Activated CD8-positive, alpha-beta memory T cell treated with anti-CD3 and anti-CD28 coated beads, Interleukin-2, amount 50 U/mL, for 48 hours (primary cell): Measurements from ENCODE around the gene B9D1.

Source experiments
- DNase-seq: peaks from one replicate; pipeline ENCODE4 v3.0.0-alpha.2; 2020

Gene B9D1

DNA sequence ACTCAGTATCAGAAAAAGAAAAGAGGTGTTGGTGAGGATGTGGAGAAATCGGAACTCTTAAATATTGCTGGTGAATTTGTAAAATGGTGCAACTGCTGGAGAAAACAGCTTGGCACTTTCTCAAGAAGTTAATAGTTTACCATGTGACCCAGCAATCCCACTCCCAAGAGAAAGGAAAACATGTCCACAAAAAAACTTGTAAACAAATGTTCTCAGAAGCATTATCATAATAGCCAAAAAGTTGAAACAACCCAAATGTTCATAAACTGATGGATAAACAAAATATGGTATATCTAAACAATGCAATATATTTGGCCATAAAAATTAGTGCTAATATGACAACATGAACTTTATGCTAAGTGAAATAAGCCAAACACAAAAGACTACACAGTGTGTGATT is 13.2 kb upstream of the B9D1 start:
- DNase-seq = no peak

DNA sequence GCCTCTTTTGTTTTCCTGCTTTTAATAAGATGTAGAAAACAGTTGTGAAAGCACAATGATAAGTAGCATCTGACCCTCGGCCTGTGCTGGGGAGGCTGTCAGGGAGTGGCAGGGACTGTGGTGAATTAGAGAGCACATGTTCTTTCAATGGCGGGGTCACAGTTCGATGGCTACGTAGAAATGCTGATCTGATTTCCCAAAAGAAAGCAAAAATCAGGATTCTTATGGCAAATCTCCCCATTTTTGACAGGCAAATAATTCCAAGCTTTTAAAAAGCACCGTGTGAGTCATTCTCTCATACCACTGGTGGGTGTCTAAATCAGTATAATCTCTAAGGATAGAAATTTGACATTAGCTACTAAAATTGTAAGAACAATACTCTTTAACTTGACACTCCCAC is 11.6 kb upstream of the B9D1 start:
- DNase-seq = no peak

DNA sequence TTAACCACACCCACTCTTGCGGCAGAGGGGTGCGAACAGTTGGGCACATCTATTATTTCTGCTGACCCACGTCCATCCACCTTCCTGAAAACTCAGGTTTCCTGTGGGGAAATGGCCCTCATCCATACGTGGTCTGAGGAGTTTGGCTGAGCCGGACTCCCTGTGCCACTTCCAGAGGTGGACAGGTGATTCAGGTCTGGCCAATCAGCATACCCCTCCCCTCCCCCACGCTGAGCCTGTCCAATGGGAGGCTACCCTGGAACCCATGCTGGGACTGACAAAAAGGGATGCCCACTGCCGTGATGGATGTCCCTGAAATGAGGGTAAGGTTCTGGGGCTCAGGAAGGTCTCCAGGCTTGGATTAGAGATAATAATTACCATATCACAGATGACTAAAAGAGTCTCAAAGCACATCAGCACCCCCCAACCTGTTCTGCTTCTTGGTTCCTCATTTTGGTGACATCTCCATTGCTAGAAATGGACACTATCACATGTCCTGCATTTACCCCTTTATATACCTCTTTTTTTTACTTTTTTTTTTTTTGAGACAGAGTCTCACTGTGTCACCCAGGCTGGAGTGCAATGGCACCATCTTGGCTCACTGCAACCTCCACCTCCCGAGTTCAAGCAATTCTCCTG is 10.5 kb upstream of the B9D1 start:
- peak; percentile 26 for DNase-seq

DNA sequence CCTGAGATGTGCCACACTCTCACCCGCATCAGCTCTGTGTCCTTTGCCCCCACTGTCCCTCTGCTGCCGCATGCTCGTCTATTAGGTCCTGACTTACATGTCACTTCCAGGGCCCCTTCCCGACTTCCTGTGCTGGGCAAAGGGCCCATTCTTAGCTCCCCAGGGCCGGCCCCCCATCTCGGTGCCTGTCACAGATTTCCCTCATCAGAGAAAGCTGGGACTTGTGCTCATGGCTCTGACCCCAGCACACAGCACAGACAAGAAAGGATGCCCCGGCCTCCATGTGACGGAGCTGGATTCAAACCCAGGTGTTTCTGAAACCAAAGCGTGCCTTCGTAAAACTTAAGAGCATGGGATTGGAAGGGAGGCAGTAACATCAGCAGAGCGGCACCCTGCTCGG is 9.9 kb upstream of the B9D1 start:
- peak; percentile 40 for DNase-seq

DNA sequence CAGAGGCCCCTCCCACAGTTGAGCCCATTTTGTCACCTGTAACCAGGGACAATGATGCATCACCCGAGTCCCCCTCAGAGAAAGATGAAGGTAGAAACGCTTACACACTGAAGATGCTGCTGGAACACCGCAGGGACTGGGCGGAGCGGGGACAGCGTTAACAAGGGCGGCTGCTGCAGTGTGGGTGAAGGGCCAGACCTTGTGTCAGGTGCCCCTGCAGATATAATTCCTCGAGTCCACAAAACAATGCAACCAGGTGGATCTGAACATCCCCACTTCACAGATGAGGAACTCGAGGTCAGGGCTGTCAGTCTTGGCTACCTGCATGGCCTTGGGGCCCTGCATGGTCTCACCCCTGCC is 9.5 kb upstream of the B9D1 start:
- DNase-seq = peak; percentile 46

DNA sequence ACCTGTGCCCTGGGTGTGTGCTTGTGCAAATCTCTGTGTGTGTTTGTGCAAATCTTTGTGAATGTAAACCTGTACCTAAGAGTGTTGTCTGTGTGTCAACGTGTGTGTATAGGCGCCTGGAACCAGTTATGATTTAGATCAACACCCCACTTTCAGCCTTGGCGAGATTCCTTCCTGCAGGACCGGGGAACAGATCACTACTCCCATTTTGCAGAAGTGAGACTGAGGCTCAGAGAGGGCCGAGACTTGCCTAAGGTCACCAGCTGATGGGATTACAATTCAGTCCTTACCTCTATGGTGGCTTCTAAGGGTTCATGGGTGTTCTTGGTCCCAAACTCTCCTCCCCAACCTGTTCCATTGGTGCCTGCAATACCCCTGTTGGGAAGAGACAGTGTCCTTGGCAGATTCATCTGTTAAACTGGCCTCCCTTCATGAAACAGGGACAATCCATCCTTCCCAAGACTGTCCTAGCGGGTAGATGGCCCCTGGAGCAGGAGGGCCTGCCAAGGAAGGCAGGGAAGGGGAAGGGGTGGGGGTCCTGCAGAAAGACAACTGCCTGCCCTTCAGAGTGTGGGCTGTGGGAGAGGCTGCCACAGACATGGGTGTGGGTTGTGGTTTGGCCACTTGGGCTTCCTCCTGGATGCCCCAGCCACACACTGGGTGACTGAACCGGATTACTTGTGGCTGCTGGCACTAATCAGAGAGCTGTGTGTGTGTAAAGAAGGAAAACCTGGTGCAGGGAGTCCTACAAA is 8.9 kb upstream of the B9D1 start:
- peak; percentile 46 for DNase-seq

DNA sequence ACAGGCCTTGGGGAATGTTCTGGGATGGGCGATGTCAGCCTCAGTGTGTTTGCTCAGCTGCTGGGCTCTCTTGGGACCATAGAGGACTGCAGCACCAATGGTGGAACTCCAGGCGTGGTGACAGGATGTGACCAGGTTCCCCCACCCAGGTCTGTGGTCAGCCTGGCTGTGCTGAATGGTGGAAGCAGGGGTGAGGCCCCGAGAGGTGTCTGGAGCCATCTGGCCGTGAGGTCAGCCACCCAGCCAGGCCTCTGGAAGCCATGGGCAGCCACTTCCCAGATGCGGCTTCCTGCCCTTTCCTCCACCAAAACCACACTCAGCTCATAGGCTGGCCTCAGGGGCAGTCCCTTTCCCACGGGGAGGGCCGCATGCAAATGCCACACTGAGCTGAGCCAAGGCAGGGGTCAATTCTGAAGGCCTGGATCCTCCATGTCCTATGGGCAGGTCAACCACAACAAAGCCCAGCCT is 8.0 kb upstream of the B9D1 start:
- DNase-seq = peak; percentile 50

DNA sequence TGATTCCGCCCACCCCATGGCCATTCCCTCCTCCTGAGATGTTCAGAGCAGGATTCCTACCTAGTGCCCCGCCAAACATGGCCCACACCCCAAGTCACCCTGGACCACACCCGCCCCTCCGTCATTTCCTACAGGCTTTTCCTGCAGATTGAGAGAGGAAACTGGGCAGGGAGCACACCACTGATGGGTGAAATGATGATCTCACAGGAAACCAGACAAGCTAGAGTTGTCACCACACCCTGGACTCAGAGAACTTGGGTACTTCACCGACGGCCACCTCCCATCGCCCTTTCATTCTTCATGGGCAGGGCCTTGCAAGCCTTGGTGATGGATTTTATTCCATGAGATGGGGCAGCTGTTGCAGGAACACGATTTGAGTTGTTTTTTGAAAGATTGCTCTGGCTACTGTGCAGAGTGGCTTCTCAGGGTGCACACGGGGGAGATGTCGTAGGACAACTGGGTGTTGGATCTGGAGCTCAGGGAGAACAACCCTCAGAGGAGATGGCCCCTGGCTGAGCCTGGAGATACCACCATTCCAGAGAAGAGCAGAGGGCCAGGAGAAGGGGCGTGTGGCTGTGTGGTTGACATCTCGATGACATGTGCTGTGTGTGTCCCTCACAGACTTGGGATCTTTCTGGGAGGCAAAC is 7.4 kb upstream of the B9D1 start:
- DNase-seq = no peak

DNA sequence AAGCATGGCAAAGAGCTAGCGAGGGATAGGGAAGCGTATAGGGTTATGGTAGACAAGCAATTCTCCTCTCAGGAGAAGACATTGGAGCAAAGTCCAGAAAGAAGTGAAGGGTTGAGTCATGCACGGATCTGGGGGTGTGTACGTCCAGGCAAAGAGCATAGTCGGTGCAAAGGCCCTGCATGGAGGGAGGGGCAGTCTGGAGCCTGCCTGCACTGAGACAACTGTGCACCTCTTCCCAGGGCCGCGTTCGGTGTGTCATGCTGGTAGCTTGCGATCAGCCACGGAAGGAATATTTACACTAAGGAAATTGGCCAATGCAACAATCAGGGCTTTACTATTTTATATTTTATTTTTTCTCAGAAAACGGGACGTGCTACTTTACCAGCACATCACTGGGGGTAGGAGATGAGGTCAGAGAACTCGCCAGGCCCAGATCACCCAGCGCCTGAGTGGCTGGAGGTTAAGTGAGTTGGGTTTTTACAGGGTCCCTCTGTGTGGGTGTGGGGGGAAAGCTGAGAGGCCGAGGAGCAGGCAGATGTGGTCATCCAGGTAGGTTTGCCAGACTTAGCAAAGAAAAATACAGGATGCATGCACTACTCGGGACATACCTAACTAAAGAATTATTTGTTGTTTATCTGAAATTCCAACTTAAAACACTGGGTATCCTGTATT is 6.7 kb upstream of the B9D1 start:
- DNase-seq = no peak

DNA sequence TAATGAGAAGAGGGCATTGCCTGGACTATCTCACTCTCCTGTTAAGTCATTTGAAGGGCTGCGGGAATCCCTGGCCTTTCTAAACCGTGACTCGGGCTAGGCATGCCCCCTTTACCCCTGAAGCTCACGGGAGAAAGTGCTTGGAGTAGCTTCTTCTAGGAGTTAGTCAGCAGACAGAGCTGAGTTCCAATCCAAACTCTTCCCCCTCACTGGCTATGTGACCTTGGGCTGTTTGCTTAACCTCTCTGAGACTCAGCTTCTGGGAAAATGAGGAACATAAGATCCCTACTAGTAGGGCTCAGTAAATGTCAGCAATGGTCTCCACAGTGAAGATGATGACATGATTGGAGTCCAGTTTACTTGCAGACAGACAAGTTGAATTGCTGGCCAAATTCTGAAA is 5.7 kb upstream of the B9D1 start:
- DNase-seq = no peak

DNA sequence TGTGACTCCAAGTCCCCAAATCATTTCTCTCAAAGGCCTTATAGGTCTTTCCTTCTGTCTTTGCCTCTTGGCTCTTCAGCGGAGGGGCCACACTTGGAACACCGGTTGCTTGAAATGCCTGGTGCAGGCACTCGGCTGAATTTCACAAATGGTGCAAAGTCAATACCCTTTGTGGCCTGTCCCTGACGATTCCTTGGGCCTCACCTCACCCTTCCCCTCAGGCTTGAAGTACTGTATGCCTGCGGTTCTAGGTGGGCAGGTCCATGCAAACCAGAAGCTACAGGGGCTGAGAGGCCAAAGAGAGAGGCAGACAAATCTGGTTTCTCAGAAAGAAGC is 4.1 kb upstream of the B9D1 start:
- DNase-seq = no peak

DNA sequence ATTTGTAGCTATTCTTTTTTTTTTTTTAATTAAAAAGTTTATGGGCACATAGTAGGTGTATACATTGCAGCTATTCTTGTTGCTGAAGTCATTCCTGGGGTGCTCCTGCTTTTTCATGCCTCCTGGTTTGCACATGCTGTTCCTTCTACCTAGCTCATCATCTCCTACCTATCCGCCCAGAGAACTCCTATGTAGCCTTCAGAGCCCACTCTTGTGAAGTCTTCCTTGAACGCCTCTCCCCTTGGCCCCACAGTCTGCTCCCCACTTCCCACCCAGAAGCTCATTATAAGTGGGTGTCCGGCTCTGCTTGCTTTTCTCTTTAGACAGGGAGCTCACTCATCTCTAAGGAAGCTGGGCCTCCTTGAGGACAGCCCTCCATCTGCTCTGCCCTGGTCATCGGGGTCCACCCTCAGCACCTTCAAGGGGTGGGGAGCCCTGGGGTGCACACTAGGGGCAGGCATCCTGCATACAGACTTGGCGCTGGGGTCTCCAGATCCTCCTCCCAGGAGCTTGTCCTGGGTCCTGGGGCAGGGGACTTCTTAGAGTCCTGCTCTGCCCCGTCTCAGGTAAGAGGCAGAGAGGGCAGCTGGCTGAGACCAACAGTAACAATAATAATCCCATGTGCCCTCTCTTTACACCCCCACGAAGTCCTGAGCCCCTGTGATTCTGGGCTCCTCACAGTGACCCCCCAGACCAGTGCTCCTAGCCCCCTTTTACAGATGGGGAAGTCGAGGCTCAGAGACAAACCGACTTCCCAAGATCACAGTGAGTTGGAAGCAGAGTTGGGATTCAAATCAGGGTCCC is 3.5 kb upstream of the B9D1 start:
- DNase-seq = no peak

DNA sequence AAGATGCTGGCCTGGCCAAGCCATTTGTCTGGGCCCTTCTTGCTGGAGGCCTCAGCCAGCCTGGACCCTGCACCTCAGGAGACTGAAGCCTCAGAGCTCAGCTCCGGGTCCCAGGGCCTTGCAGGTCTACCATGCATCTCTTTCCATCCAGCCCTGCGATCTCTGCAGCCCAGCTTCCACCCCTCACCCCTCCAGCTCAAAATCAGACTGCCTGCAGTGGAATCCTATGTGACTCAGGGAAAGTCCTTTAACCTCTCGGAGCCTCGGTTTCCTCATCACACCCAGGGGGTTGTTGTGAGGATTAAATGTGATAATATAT is 2.9 kb upstream of the B9D1 start:
- DNase-seq = no peak

DNA sequence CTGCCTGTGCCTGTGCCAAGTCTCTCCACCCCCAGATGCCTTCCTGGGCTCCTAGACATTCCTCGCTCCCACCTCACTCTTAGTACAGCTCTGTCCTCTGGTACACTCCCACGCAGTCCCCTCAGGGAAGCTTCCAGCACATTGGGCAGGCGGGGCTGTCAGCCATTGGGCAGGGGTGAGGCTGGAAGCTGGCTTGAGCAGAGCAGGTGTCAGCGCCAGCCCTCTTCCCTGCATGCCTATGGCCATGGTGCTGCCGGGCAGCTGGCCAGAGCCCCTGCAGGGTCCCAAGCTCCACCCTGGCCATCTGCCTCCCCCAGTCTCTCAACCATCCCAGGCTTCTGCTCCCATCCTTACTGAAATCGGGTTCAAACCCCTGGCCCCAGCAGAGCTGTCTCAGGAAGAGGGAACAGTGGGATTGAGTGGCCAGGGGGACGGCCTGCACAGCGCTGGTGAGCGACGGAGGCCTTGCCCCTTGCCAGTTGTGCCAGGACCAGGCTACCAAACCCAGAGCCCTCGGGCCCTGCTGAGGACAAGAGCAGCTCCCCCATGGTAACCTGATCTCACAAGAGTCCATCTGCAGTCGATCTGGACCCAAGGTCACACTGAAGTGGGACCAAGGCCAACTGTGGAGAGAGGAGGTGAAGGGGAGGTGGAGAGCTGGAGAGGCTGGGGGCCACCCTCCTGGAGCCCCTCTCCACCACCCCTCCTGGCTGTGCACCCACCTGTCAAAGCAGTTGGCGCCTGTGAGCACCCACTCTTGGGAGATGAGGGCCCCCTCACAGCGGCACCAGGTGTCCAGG is 2.4 kb upstream of the B9D1 start:
- DNase-seq = no peak

DNA sequence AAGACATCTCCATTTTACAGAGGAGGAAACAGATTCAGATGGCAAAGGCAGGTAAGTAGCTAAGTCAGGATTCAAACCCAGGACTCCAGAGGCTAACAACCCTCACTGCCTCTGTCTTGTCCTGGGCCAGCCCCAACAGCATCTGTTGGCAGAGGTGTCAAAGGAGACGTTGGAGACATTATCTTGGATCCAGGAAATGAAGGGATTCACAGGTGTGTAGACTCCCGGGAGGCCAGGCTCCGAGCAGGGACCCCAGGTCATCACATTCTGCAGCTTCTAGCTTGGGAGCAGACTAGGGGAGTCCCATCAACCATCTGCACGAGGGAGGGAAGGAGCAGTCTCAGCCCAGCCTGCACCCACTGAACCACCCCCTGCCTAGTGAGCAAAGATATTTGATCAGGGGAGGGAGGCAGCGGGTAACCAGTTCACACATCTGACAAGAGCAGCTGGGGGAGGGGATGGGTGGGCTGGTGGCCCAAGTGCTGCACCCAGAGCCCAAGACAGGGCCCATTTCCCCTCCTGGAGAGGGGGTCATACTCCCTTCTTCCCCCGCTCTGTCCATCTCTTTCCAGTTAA is 1.0 kb upstream of the B9D1 start:
- no peak for DNase-seq

DNA sequence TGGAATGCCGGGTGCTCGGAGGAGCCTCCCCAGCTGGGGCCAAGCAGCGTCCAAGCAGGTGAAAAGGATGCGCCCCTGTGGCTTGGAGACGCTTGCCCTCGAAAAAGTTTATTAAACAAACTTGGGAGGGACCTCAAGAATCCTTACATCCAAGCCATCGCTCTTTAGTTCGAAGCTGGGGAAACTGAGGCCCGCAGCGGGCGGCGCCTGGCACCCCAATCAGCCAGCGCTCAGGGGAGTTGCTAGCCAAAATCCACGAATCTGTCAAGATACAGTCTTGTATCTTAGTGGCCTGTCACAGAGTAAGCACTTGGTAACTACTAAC is 553 bp upstream of the B9D1 start:
- no peak for DNase-seq

DNA sequence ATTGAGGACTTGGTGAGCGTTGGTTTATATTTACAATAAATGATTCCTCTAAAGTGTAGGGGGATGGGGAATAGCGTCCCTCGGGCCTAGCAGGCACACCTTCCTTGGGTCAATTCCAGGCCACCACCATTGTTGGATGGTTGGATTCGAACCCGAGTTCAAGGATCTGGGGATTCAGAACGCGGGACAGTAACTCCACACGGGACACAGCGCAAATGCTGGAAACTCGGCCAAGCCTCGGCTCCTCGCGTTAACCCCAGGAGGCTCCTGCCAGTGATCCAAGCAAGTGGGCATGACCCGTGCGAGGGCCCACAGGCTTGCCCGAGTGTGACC is 613 bp downstream of the B9D1 start:
- no peak for DNase-seq

DNA sequence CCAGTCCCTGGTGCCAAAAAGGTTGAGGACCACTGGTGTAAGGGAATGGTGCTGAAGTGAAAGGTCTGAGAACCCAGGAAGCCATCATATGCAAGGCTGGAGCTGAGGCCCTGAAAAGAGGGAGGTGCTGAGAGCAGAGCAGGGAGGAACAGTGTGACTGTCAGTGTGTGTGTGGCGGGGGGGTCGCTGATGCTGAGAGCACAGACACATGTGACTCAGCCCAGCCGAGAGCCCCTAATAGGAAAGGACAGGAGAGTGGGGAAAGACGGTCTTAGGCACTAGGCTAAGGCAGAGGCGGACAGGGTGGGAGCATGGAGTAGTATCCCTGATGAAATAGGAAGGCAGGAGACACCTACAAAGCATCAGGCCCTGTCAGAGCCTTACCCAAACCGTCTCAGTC is 1.2 kb downstream of the B9D1 start:
- no peak for DNase-seq

DNA sequence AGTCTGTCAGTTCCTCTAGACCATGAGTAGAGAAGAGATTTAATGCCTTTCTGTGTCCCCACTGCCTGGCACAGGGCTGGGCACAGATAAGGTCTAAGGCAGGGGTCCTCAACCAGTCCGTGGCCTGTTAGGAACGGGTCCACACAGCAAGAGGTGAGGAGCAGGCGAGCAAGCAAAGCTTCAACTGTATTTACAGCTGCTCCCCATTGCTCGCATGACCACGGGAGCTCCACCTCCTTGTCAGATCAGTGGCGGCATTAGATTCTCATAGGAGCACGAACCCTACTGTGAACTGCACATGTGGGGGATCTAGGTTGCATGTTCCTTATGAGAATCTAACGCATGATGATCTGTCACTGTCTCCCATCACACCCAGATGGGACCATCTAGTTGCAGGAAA is 1.8 kb downstream of the B9D1 start:
- DNase-seq = no peak

DNA sequence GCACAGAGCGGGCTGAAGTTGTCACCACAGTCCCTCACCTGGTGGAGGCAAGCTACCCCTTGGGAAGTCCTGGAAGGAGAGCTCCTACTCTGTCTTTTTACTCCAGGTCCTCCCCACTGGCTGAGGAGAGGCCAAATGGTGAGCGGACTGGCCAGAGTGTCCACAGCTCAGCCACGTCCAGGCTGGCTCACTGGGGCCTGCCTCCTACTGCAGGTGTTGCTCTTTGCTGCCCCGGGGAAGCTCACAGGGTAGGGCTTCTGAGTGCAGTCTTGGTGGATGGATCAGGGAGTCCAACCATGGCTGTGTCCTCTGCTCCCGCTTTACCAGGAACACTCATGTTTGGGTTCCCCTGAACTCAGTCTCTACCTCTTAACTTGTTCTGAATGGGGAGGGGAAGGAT is 2.7 kb downstream of the B9D1 start:
- DNase-seq = no peak

DNA sequence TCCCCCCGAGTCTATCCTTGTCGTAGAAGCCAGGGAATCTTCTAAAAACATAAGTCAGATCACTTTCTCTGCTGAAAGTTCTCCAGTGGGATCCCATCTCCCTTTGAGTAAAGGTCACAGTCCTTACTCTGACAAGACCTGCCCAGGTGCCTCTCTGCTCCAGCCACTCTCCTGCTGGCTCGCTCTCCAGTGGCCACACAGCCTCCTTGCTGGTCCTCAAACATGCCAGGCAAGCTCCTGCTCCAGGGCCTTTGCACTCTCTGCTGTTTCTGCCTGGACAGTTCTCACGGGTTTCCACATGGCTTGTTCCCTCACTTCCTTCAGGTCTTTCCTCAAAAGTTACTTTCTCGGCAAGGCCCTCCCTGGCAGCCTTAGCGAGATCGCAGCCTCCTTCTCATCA is 3.4 kb downstream of the B9D1 start:
- no peak for DNase-seq

DNA sequence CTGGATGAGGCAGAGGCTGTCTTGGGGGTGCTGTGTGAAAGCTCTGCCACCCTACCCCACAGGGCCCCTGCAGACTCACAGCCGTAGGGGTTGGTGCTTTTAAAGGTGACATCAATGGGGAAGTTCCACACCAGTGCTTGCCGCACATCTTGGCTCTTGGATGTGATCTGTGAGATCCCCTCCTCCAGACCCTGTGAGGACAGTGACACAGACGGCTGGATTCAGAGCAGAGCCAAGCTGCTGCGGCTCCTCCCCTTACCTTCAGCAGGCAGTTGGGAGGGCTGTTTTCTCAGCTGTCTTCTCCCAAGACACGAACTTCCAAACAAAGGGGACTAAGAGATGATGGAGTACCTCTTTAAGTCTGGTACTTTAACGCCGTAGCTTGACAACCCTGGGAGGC is 4.8 kb downstream of the B9D1 start:
- no peak for DNase-seq
